H1 (cell line): ENCODE measurements around the gene PLA2G4F. TPM values are rescaled to one million over a fixed set of nuclear protein-coding genes. Genes with fewer than 3 reads are reported as not detected.

ENCODE experiments used
- GABPA ChIP-seq: IDR thresholded peaks from 2 replicates; pipeline ENCODE4 v1.6.1; 2011; ENCODE audit warnings: mild to moderate bottlenecking, low read length, moderate library complexity, borderline replicate concordance; ENCODE audit not compliant: insufficient read depth
- RFX5 ChIP-seq: IDR thresholded peaks from 2 replicates; pipeline ENCODE4 v1.6.1; 2011; ENCODE audit warnings: low read depth, low read length, improper control_type of control experiment, borderline replicate concordance
- polyA plus RNA-seq, 7 experiments: library from polyadenylated mRNA; depleted of rRNA in 3 of 7; stranded (reverse) in 5 of 7; unstranded in 2 of 7; fragments of >200 nt in 5 of 7; fragments of 200-250 nt in 2 of 7; gene quantifications; 1 replicate in 5 of 7; 2 replicates in 1 of 7; 4 replicates in 1 of 7; pipeline versions ENCODE4 v1.2.1 to v1.2.3, GENCODE V29; 2011 to 2013; ENCODE audit warnings: missing spikeins in 2 of 7, mixed read lengths in 2 of 7
- total RNA-seq: library from RNA; stranded (reverse); fragmentation: NEBNext Ultra II Directional; extraction: Animal tissue kit (Norgen Biotek cat#: 25700); gene quantifications from 2 replicates; pipeline ENCODE4 v1.2.1, GENCODE V29; 2021

The PLA2G4F gene
- total and polyA plus RNA-seq, 2 of the 8 experiments (the other 6 are each of a cell fraction or from before 2014, with no cell fraction given): not detected

- TF ChIP-seq GABPA: no peak
- TF ChIP-seq RFX5: no peak
Observed at GRCh38 chr15:42163291-42163690, 6.9 kb upstream of the PLA2G4F start (continued).
